ENCODE data around the gene SLC6A7.

Gene SLC6A7

DNA sequence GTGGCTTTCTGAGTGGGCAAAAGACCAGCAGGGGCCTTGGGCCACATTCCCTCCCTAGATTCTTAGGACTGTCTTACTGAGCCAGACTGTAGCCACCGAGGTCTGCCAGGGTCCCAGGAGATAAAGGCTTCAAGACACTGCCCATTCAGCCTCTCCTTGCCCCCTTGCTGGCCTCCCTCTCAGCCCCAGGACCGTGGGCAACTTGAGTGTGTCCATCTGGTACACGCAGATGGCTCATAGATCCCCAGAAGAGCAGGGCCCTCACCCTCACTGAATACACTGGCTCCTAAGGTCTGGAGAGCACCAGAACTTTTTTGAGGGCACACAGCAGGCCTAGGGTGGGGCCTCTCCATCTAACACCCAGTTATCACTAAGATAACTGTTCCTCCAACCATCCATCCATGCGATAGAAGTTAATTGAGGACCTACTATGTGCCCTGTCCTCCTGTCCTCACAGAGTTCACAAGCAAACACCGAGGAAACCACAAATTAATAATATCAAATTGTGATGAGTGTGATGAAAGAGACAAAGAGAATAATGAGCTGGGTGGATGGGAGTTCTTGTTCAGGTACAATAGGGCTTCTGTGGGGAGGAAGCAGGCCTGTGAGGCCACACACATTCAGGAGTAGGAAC is 29.3 kb upstream of the SLC6A7 start:
- TF ChIP-seq CTCF (IDR thresholded peaks at IDR 0.05; ENCODE audit: low read depth, low read length) = no peak
- DNase-seq (ENCODE audit: low read depth in 2 of 2) = no peak
- no peak overlapping the region for H3K4me3 ChIP-seq (replicated peaks in 1 of 2; ENCODE audit: low read depth in 2 of 2, low read length in 2 of 2)

DNA sequence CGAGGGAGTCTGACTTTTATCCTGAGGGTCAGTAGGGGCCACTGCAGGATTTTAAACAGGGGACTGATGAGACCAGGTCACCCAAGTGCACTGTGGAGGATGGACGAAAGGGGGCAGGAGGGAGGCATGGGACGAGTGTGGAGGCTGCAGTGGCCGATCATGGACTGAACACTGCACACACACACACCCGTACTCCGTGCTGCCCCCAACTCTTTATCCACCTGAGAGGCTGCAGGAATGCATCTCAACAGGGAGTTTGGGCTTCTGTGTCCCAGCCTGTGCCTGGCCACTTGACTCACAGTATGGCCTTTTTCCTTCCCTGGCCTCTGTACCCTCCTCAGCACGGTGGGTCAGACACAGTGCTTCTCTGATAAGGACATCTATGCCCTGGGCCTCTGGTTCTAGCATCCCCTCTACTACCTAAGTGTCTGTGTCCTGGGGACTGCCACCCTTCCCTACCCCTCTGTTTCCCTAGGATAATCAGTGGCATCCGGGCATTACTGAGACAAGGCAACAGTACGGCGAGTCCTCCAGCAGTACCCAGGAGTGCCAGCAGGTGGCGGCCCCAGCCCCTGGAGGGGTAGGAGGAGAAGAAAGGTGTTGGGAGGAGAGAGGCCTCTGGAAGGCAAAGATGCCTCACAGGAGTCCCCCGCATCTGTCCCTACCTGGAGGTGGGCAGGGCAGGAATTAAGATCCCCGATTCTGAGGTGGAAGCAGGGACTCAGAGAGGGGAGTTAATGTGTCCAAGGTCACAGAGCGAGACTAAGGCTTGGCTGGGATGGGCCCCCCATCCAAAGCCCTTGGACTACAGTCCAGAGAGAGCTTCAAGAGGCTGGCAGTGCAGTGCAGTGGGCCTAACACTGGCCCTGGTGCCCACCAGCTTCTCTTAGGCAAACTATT is 28.4 kb upstream of the SLC6A7 start:
- TF ChIP-seq CTCF (IDR thresholded peaks at IDR 0.05; ENCODE audit: low read depth, low read length) = peak; percentile 99
- no peak overlapping the region for H3K4me3 ChIP-seq (replicated peaks in 1 of 2; ENCODE audit: low read depth in 2 of 2, low read length in 2 of 2)
- peak; percentile 70 to 81 for DNase-seq (ENCODE audit: low read depth in 2 of 2)

DNA sequence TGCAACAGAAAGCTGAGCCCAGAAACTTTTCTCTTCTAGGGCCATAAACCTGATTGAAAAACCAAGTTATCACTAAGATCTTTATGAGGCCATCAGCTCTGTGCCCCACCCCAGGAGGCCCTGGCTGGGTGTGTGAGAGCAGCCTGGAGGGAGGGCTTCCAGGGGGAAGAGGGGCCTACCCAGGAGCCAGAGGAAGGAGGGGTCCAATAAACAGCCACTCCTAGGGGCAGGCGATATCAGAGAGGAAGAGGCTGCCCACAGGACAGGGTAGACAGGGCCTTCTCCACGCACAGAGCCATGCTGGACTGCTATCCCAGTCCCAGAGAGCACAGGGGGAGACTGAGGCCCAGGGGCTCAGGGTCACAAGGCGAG is 27.7 kb upstream of the SLC6A7 start:
- no peak for TF ChIP-seq CTCF (IDR thresholded peaks at IDR 0.05; ENCODE audit: low read depth, low read length)
- H3K4me3 ChIP-seq (replicated peaks in 1 of 2; ENCODE audit: low read depth in 2 of 2, low read length in 2 of 2) = no peak overlapping the region
- no peak for DNase-seq (ENCODE audit: low read depth in 2 of 2)

GRCh38 chr5:150163035-150163434 is 26.8 kb upstream of the SLC6A7 start:
- no peak for DNase-seq (ENCODE audit: low read depth in 2 of 2)
- H3K4me3 ChIP-seq (replicated peaks in 1 of 2; ENCODE audit: low read depth in 2 of 2, low read length in 2 of 2) = no peak overlapping the region
- TF ChIP-seq CTCF (IDR thresholded peaks at IDR 0.05; ENCODE audit: low read depth, low read length) = no peak

- peak in 1 of 2 donors; percentile 59 for DNase-seq (ENCODE audit: low read depth in 2 of 2)
- no peak overlapping the region for H3K4me3 ChIP-seq (replicated peaks in 1 of 2; ENCODE audit: low read depth in 2 of 2, low read length in 2 of 2)
- TF ChIP-seq CTCF (IDR thresholded peaks at IDR 0.05; ENCODE audit: low read depth, low read length) = peak; percentile 28
These were observed 26.3 kb upstream of the SLC6A7 start for GRCh38 chr5:150163547-150164059.

- no peak for TF ChIP-seq CTCF (IDR thresholded peaks at IDR 0.05; ENCODE audit: low read depth, low read length)
- no peak for DNase-seq (ENCODE audit: low read depth in 2 of 2)
- no peak overlapping the region for H3K4me3 ChIP-seq (replicated peaks in 1 of 2; ENCODE audit: low read depth in 2 of 2, low read length in 2 of 2)
These were observed 25.5 kb upstream of the SLC6A7 start for GRCh38 chr5:150164211-150164980.

Measured in cardiac fibroblast (primary cell).